OCI-LY7 (cell line): ENCODE data around the gene PPFIA4. TPM values are rescaled to one million over a fixed set of nuclear protein-coding genes. Genes with fewer than 3 reads are reported as not detected.
"Not testable (repeated sequence)": the region's sequence is repeated elsewhere in the genome, so short reads cannot be mapped to it uniquely, and the experiment has no call there.

Source experiments
- BruUV-seq: library from RNA; stranded (reverse); fragments of 400-500 nt; replicated peaks from 2 replicates; lab custom pipeline; 2021; lab: Mats Ljungman, UMichigan
- CTCF ChIA-PET: fragments of 300-600 bp; sonication (Branson Sonifier 250); formaldehyde crosslinking; loops from one replicate; lab custom pipeline; 2022; ENCODE audit warnings: antibody characterized with exemption; ENCODE audit not compliant: unreplicated experiment; lab: Charles Lee
- POLR2A ChIA-PET: fragments of 300-600 bp; sonication (Branson Sonifier 250); formaldehyde crosslinking; loops from one replicate; lab custom pipeline; 2022; ENCODE audit warnings: antibody characterized with exemption; lab: Charles Lee
- DNase-seq: peaks from one replicate; pipeline ENCODE4 v3.0.0-alpha.2; 2015; ENCODE audit warnings: low spot score
- H2AFZ ChIP-seq: fragments of 200-600 bp; sonication (generic), shearing (Covaris generic); 2 replicates; pipeline ENCODE4 v1.6.1; 2014; ENCODE audit warnings: mild to moderate bottlenecking, antibody characterized with exemption, low read length, moderate library complexity
- H3K27ac ChIP-seq: fragments of 200-600 bp; sonication (generic); 2 replicates; pipeline ENCODE4 v1.5.1; 2014; ENCODE audit warnings: mixed run types, low read depth, mild to moderate bottlenecking, moderate library complexity, low read length, inconsistent platforms; ENCODE audit not compliant: poor library complexity, severe bottlenecking
- H3K36me3 ChIP-seq: fragments of 200-600 bp; sonication (generic); 2 replicates; pipeline ENCODE4 v1.6.1; 2014; ENCODE audit warnings: mild to moderate bottlenecking, antibody characterized with exemption, low read length, moderate library complexity, mixed read lengths; ENCODE audit not compliant: insufficient read depth
- H3K4me1 ChIP-seq: fragments of 200-600 bp; sonication (generic); 2 replicates; pipeline ENCODE4 v1.5.1; 2014; ENCODE audit warnings: mild to moderate bottlenecking, low read length; ENCODE audit not compliant: insufficient read depth, poor library complexity, severe bottlenecking
- H3K4me2 ChIP-seq: fragments of 200-600 bp; sonication (generic); 2 replicates; pipeline ENCODE4 v1.6.1; 2014; ENCODE audit warnings: mild to moderate bottlenecking, low read length
- H3K4me3 ChIP-seq: fragments of 200-600 bp; sonication (generic); 2 replicates; pipeline ENCODE4 v1.5.1; 2014; ENCODE audit warnings: mild to moderate bottlenecking, low read depth, low read length; ENCODE audit not compliant: poor library complexity, severe bottlenecking
- H3K79me2 ChIP-seq: fragments of 200-600 bp; sonication (generic); 2 replicates; pipeline ENCODE4 v1.6.1; 2016; ENCODE audit warnings: low read depth, mild to moderate bottlenecking, low read length, moderate library complexity, mixed read lengths; ENCODE audit not compliant: insufficient read depth
- H3K9me2 ChIP-seq: fragments of 200-600 bp; sonication (generic); 2 replicates; pipeline ENCODE4 v1.6.1; 2016; ENCODE audit warnings: mild to moderate bottlenecking, low read length, mixed read lengths; ENCODE audit not compliant: insufficient read depth
- H3K9me3 ChIP-seq: fragments of 200-600 bp; sonication (generic); 2 replicates; pipeline ENCODE4 v1.6.1; 2014; ENCODE audit warnings: mild to moderate bottlenecking, mixed run types, low read length, mixed read lengths
- H4K20me1 ChIP-seq: fragments of 200-600 bp; sonication (generic); 2 replicates; pipeline ENCODE4 v1.6.1; 2014; ENCODE audit warnings: mild to moderate bottlenecking, antibody characterized with exemption, low read length, moderate library complexity, mixed read lengths; ENCODE audit not compliant: insufficient read depth
- EZH2phosphoT487 ChIP-seq: fragments of 200-600 bp; sonication (generic); IDR thresholded peaks from 2 replicates; pipeline ENCODE4 v1.6.1; 2018; ENCODE audit warnings: low read depth, borderline replicate concordance, mild to moderate bottlenecking, mixed run types, antibody characterized with exemption, low read length, moderate library complexity, mixed read lengths
- intact Hi-C: fragments of 100-400 bp; cut with micrococcal nuclease; formaldehyde crosslinking; loops from one replicate; pipeline ENCODE4 v1.10.0; 2022; ENCODE audit not compliant: unreplicated experiment
- total RNA-seq, 2 experiments: library from RNA; depleted of rRNA in 1 of 2; stranded (reverse); fragments of >200 nt in 1 of 2; shearing (Covaris generic) in 1 of 2; gene quantifications; 2 replicates each; pipeline ENCODE4 v1.2.3, GENCODE V29; 2014 to 2022
- TF ChIP-seq, protein P1 (sequence below): fragments of 200-600 bp; sonication (generic); conservative IDR thresholded peaks from 2 replicates; pipeline ENCODE4 v1.5.1; 2014; ENCODE audit warnings: mild to moderate bottlenecking, antibody characterized with exemption, low read length, moderate library complexity, mixed read lengths

Gene PPFIA4
- total RNA-seq, 2 experiments from 2014 or later = 0.03 to 2.7 TPM

DNA sequence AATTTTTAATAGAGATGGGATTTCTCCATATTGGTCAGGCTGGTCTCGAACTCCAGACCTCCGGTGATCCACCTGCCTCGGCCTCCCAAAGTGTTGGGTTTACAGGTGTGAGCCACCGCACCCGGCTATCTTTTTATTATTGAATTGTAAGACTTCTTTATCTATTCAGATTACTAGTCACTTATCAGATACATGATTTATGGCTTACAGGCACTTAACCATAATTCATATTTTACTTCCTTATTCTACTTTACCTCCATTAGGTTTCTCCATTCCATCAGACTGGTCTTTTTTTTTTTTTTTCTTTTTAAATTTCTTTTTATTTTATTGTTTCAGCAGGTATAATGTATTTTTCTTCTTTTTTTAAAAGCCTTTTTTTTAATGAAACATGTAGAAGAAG lies 14.7 kb upstream of the PPFIA4 start:
- Histone ChIP-seq H3K36me3 (peaks cover 81% of the 10 kb centered on the region), H3K4me1 (peaks cover 10% of the 10 kb centered on the region), H3K9me3 (peaks cover 9% of the 10 kb centered on the region; the same call in 1 of the 2 replicates), H3K4me3 (no peak overlapping the region), H3K27ac (no peak overlapping the region), H3K9me2 (no peaks in the 10 kb centered on the region), H3K4me2 (no peak overlapping the region), H2AFZ (no peak overlapping the region), H4K20me1 (peaks cover 5% of the 10 kb centered on the region; the same call in 1 of the 2 replicates), H3K79me2 (peaks cover 54% of the 10 kb centered on the region)
- DNase-seq = no peak
- ChIA-PET POLR2A (no interaction called here), CTCF (no interaction called here)
- intact Hi-C loops = no loop called here
- BruUV-seq = no TSS peak
- TF ChIP-seq EZH2phosphoT487 = no peak

DNA sequence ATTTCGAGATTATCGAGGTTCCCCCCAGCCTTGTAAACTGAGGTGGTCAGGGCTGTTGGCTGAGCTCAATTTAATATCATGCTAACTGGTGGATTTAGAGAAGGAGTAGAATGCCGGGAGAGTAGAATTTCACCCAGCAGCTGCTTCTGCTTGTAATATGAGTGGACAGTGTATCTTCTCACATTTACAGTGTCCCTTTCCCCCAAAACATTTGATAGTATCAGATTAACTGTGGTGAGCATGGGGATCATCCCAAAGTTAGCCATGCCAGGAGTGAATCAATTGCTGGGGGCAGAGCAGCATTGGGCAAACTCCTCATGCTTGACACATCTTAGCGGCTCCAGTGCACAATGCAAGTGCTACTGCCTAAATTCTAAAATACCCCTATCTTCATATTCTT lies 9.2 kb upstream of the PPFIA4 start:
- POLR2A ChIA-PET = no interaction called here
- intact Hi-C loops = no loop called here
- DNase-seq = no peak
- peaks cover 99% of the 10 kb centered on the region for H3K36me3 ChIP-seq
- H3K9me3 ChIP-seq = no peaks in the 10 kb centered on the region
- no peak for TF ChIP-seq EZH2phosphoT487
- TF ChIP-seq, protein P1, sequence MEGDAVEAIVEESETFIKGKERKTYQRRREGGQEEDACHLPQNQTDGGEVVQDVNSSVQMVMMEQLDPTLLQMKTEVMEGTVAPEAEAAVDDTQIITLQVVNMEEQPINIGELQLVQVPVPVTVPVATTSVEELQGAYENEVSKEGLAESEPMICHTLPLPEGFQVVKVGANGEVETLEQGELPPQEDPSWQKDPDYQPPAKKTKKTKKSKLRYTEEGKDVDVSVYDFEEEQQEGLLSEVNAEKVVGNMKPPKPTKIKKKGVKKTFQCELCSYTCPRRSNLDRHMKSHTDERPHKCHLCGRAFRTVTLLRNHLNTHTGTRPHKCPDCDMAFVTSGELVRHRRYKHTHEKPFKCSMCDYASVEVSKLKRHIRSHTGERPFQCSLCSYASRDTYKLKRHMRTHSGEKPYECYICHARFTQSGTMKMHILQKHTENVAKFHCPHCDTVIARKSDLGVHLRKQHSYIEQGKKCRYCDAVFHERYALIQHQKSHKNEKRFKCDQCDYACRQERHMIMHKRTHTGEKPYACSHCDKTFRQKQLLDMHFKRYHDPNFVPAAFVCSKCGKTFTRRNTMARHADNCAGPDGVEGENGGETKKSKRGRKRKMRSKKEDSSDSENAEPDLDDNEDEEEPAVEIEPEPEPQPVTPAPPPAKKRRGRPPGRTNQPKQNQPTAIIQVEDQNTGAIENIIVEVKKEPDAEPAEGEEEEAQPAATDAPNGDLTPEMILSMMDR = no peak
- H4K20me1 ChIP-seq = no peaks in the 10 kb centered on the region
- H3K4me2 ChIP-seq = no peak overlapping the region
- peaks cover 10% of the 10 kb centered on the region; the same call in 1 of the 2 replicates for H3K79me2 ChIP-seq
- H2AFZ ChIP-seq = no peak overlapping the region
- CTCF ChIA-PET = no interaction called here
- BruUV-seq = no TSS peak
- H3K9me2 ChIP-seq = no peaks in the 10 kb centered on the region
- H3K4me1 ChIP-seq = no peaks in the 10 kb centered on the region
- no peak overlapping the region for H3K27ac ChIP-seq
- no peak overlapping the region for H3K4me3 ChIP-seq

DNA sequence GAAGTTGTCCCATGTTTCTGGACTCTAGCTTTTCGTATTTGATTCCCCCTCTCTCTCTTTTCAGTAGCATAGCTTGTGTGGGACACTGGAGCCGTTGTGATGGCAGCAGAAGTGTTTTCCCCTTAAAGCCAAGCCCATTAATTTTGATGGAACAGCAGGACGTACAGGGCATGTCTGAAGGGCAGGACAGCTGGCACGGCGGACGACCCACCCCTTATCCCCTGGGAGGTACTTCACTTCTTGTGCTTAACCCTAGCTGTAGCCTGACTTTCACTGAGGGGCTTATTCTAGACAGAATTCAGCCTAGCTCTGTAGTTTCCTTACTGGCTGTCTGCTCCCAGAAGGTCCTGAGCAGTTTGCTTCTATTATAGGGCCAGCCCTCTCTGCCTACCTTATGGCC lies 8.6 kb upstream of the PPFIA4 start:
- H4K20me1 ChIP-seq = no peaks in the 10 kb centered on the region
- CTCF ChIA-PET = no interaction called here
- BruUV-seq = no TSS peak

DNA sequence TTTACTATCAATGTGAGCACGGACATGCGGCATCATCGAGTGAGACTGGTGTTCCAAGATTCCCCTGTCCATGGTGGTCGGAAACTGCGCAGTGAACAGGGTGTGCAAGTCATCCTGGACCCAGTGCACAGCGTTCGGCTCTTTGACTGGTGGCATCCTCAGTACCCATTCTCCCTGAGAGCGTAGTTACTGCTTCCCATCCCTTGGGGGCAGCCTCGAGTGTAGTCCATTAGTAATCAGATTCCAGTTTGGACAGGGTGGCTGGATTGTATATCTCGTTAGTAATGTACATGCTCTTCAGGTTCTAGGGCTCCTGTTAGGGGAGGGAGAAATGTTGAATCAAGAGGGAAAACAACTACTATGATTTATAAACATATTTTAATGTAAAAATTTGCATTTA lies 3.4 kb upstream of the PPFIA4 start:
- POLR2A ChIA-PET = interaction anchor here (0.7 kb wide), 1 partner anchor 115 kb away, joined by 4 read pairs; no protein-coding TSS in a partner anchor
- H3K4me2 ChIP-seq, CTCF ChIA-PET, H3K4me1 ChIP-seq, H3K9me3 ChIP-seq, H4K20me1 ChIP-seq, H3K27ac ChIP-seq, H2AFZ ChIP-seq, BruUV-seq, H3K79me2 ChIP-seq, H3K9me2 ChIP-seq, intact Hi-C loops, H3K4me3 ChIP-seq, DNase-seq: not testable (repeated sequence)
- H3K36me3 ChIP-seq = peaks cover 77% of the 10 kb centered on the region

More for the DNA sequence above, 8.6 kb upstream of the PPFIA4 start:
- H3K27ac ChIP-seq = no peak overlapping the region
- no peak overlapping the region for H3K4me2 ChIP-seq
- H3K9me3 ChIP-seq = no peaks in the 10 kb centered on the region
- POLR2A ChIA-PET = no interaction called here
- no peaks in the 10 kb centered on the region for H3K9me2 ChIP-seq
- no peak overlapping the region for H2AFZ ChIP-seq
- no peak overlapping the region for H3K4me3 ChIP-seq
- intact Hi-C loops = no loop called here
- H3K79me2 ChIP-seq = peaks cover 4% of the 10 kb centered on the region; the same call in 1 of the 2 replicates
- DNase-seq = no peak
- peaks cover 99% of the 10 kb centered on the region for H3K36me3 ChIP-seq
- no peaks in the 10 kb centered on the region for H3K4me1 ChIP-seq
- no peak for TF ChIP-seq EZH2phosphoT487
- TF ChIP-seq, protein P1 = no peak
